ENCODE data around the gene YPEL2.

GRCh38 chr17:59349178-59349577, 17.7 kb downstream of the YPEL2 start:
- no peak for TF ChIP-seq CTCF (conservative IDR thresholded peaks at IDR 0.05)
- no peak for TF ChIP-seq ZFX (IDR thresholded peaks at IDR 0.05)
